ENCODE measurements around the gene BBLN.

BBLN gene

DNA sequence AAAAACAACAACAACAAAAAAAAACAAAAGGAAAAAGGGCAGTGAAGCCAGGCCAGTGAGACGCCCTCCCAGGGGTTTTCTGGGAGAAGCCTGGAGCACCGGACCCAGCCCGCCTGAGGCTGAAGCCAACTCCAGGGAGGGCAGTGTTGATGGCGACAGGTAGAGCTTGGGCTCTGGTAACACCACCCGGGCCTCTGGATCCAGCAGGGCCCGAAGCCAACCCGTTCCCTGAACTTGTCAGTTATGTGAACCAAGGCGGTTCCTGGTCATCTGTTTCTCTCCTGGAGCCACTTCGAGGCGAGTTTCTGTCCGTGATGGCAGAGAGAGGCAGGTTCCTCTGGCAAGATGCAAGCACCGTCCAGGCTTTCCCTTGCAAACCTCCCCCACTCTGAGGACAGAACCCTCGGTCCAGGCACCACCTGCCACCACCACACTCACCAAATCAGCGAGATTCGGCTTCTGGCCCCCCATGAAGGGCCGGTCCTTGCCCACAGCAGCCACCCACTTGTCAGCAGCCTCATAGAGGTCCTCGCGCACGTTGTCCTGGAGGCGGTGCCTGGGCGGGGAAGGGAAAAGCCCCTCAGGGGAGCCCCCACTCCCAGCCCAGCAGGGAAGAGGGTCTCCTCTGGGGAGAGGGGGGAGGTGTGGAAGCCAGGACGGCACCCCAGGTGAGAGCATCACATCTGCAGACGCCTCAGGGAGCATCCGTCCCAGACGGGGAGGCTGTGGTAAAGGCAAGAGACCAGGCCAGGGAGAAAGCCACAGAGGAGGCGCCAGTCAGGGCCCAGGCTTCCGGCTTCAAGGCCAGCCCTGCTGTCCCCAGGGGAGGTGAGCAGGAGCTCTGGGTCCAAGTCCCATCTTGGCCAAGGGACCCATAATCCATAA lies 37.9 kb upstream of the BBLN start:
- DNase-seq (ENCODE audit: low read depth) = no peak
- TF ChIP-seq, protein P1, sequence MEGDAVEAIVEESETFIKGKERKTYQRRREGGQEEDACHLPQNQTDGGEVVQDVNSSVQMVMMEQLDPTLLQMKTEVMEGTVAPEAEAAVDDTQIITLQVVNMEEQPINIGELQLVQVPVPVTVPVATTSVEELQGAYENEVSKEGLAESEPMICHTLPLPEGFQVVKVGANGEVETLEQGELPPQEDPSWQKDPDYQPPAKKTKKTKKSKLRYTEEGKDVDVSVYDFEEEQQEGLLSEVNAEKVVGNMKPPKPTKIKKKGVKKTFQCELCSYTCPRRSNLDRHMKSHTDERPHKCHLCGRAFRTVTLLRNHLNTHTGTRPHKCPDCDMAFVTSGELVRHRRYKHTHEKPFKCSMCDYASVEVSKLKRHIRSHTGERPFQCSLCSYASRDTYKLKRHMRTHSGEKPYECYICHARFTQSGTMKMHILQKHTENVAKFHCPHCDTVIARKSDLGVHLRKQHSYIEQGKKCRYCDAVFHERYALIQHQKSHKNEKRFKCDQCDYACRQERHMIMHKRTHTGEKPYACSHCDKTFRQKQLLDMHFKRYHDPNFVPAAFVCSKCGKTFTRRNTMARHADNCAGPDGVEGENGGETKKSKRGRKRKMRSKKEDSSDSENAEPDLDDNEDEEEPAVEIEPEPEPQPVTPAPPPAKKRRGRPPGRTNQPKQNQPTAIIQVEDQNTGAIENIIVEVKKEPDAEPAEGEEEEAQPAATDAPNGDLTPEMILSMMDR (IDR thresholded peaks at IDR 0.05; ENCODE audit: insufficient read depth, low read depth, low read length, missing control alignments) = no peak
- H3K4me3 ChIP-seq (ENCODE audit: low read depth, low read length) = no peak overlapping the region

DNA sequence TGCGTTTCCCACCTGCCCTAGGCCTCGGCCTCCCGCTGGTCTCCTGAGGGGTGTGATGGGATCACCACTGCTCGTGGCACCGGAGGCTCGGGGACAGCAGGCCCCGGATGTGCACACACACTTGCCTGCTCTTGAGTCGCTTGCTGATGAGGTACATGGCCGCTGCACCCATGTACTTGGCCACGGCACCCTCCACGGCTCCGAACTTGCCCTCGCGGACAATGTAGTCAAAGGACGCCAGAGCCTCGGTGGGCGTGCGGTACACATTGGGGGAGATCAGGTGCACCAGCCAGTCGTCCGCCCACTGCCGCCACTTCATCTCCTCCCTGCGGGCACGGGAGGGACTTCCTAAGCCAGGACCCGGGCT lies 37.3 kb upstream of the BBLN start:
- TF ChIP-seq, protein P1 (IDR thresholded peaks at IDR 0.05; ENCODE audit: insufficient read depth, low read depth, low read length, missing control alignments) = no peak
- H3K4me3 ChIP-seq (ENCODE audit: low read depth, low read length) = no peak overlapping the region

DNA sequence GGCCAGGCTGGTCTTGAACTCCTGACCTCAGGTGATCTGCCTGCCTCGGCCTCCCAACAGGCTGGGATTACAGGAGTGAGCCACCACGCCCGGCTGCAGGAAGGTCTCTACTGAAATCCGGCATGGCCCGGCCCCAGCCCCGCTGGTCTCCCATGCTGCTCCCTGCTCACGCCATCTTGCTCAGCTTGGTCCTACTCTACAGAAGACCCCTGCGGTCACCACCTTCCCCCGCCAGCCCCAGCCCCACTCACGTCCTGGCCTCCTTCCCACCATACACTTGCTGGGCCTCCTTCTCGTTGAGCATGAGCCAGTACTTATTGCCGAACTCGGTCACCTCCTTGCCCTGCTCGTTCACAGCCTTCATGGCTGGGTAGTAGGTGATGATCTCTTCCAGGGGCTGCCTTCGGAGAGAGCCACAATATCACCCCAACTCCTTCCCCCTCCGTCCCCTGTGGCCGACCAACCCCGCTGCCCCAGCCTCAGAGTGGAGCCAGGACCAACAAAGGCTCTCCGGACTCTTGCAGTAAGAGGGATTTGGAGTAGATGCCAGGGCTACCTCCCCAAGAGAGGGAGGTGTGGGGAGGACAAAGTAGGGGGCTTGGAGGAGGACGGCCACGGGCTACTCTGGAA lies 36.5 kb upstream of the BBLN start:
- TF ChIP-seq, protein P1 (IDR thresholded peaks at IDR 0.05; ENCODE audit: insufficient read depth, low read depth, low read length, missing control alignments) = no peak
- no peak for DNase-seq (ENCODE audit: low read depth)
- no peak overlapping the region for H3K4me3 ChIP-seq (ENCODE audit: low read depth, low read length)

More for the DNA sequence above, 37.3 kb upstream of the BBLN start:
- no peak for DNase-seq (ENCODE audit: low read depth)

DNA sequence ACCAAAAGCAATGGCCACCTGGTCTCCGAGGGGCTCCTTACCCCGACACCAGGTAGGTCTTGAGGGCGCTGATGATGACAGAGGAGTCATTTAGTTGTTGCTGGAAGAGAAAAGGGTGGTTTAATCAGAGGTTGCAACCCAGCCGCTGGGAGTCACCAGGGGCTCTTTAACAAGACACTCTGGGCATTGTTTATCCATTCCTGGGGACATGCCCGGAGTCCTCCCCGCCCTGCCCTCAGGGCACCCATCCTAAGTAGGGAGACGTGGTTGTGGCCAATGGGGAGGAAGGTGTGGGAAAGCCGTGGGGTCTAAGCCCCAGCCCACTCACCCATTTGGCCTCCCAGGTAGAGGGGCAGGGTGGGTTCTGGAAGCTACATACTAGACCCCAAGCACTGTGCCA lies 35.6 kb upstream of the BBLN start:
- no peak for DNase-seq (ENCODE audit: low read depth)
- no peak overlapping the region for H3K4me3 ChIP-seq (ENCODE audit: low read depth, low read length)
- TF ChIP-seq, protein P1 (IDR thresholded peaks at IDR 0.05; ENCODE audit: insufficient read depth, low read depth, low read length, missing control alignments) = no peak

DNA sequence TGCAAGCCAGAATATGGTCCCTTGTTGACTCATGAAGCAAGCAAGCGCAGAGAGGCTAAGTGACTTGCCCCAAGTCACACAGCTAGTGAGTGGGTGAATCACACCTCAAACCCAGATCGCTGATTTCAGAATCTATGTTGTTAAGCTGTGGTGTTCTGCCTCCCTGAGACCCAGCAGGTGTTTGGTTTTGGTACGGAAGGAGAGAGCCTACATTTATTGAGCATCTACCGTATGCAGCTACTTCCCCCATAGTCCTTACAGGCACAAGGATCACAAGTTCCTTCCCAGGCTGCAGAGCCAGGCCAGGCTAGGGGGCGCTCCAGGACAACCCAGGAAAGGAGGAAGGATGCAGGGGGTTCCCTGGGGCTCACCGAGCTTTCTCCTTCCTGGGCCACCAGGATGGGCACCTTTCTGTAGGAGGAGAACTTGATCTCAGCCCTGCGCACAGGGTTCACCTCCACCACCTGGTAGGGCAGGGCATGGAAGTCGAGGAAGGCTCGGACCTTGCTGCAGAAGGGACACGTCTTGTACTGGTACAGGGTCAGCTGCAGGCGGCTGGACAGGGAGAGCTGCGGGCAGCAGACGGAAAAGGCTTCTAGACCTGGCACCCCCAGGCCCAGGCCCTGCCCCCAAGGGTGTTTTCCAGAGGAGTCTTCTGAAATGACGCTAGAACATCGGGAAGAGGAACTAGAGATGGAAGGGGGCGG lies 35.0 kb upstream of the BBLN start:
- TF ChIP-seq, protein P1 (IDR thresholded peaks at IDR 0.05; ENCODE audit: insufficient read depth, low read depth, low read length, missing control alignments) = peak; percentile 76
- H3K4me3 ChIP-seq (ENCODE audit: low read depth, low read length) = no peak overlapping the region; the same call in 1 of the 2 replicates
- peak; percentile 80 for DNase-seq (ENCODE audit: low read depth)

DNA sequence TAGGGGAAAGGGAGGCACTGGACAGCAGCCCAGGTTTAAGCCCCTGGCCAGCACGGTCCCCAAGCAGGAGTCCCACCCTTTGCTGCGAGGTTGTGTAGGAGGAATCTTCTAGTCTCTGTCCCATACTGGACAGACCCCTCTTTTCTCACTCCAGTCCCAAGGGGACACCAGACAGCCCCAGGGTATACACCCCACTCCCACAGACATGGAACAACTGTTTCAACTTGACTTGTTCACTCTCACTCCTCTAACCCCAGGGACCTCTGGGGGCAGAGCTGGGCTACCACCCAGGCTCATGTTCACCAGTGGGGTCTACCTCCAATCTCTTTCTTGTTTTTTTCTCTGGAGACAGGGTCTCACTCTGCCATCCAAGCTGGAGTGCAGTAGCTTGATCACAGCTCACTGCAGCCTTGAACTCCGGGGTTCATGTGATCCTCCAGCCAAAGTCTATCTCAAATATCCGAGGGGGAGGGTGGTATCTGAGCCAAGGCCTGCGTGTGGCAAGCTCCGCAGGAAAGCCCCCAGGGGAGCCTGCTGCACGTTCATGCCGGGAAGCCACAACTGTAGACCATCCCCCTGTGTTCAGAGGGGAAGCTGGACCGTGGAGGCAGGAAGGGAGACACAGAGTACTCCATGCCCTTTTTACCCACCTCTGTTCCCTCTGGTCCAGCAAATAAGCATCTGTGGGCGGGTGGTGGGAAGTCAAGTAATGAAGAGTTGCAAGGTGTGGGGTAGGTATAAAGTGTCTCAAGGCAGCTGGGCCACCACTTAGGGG lies 34.3 kb upstream of the BBLN start:
- TF ChIP-seq, protein P1 (IDR thresholded peaks at IDR 0.05; ENCODE audit: insufficient read depth, low read depth, low read length, missing control alignments) = no peak
- DNase-seq (ENCODE audit: low read depth) = peak; percentile 50
- peak overlapping the region; percentile 97 for H3K4me3 ChIP-seq (ENCODE audit: low read depth, low read length)

Measured in GM12865 (cell line).